Activated CD4-positive, alpha-beta T cell treated with anti-CD3 and anti-CD28 coated beads for 48 hours (primary cell): ENCODE measurements around the gene KIFC3.
"Not testable (repeated sequence)": the region's sequence is repeated elsewhere in the genome, so short reads cannot be mapped to it uniquely, and the experiment has no call there.

Source experiments
- DNase-seq: peaks from one replicate; pipeline ENCODE4 v3.0.0-alpha.2; 2020

KIFC3 gene

GRCh38 chr16:57786632-57787518 is 15.4 kb downstream of the KIFC3 start:
- DNase-seq: no peak

- DNase-seq: no peak
Measured at GRCh38 chr16:57785924-57786323, 16.4 kb downstream of the KIFC3 start.

- DNase-seq: no peak
Measured at GRCh38 chr16:57785385-57785784, 16.9 kb downstream of the KIFC3 start.

- no peak for DNase-seq
Measured at GRCh38 chr16:57784334-57784733, 18.0 kb downstream of the KIFC3 start.

- DNase-seq: no peak
Measured at GRCh38 chr16:57783883-57784282, 18.4 kb downstream of the KIFC3 start.

- DNase-seq: no peak
Measured at GRCh38 chr16:57783116-57783515, 19.2 kb downstream of the KIFC3 start.

GRCh38 chr16:57782607-57783055 is 19.7 kb downstream of the KIFC3 start:
- DNase-seq: not testable (repeated sequence)

GRCh38 chr16:57781741-57782606 is 20.3 kb downstream of the KIFC3 start:
- DNase-seq: no peak

GRCh38 chr16:57781349-57781740 is 20.9 kb downstream of the KIFC3 start:
- no peak for DNase-seq

- not testable (repeated sequence) for DNase-seq
Measured at GRCh38 chr16:57779836-57780235, 22.5 kb downstream of the KIFC3 start.

GRCh38 chr16:57778658-57779057 is 23.6 kb downstream of the KIFC3 start:
- no peak for DNase-seq

- DNase-seq: no peak
Measured at GRCh38 chr16:57775661-57776469, 26.4 kb downstream of the KIFC3 start.

- DNase-seq: no peak
Measured at GRCh38 chr16:57774705-57775285, 27.5 kb downstream of the KIFC3 start.

GRCh38 chr16:57773655-57774295 is 28.5 kb downstream of the KIFC3 start:
- DNase-seq: no peak

- no peak for DNase-seq
Measured at GRCh38 chr16:57773019-57773418, 29.3 kb downstream of the KIFC3 start.

GRCh38 chr16:57771141-57771785 is 31.0 kb downstream of the KIFC3 start:
- no peak for DNase-seq

- no peak for DNase-seq
Measured at GRCh38 chr16:57770361-57770760, 31.9 kb downstream of the KIFC3 start.

- no peak for DNase-seq
Measured at GRCh38 chr16:57769541-57770145, 32.6 kb downstream of the KIFC3 start.

- DNase-seq: no peak
Measured at GRCh38 chr16:57766714-57767348, 35.5 kb downstream of the KIFC3 start.

- no peak for DNase-seq
Measured at GRCh38 chr16:57765160-57765728, 37.0 kb downstream of the KIFC3 start.
